ENCODE data around the gene IL1A. TPM values are rescaled to one million over a fixed set of nuclear protein-coding genes. Genes with fewer than 3 reads are reported as not detected.

The IL1A gene
- total RNA-seq, 1 experiment from 2014 or later, result 0.42 TPM

- Mint-ChIP-seq H3K4me1 (peaks cover 8% of the 10 kb centered on the region; the same call in 1 of the 2 replicates), H3K27me3 (ENCODE audit: low read depth) (0 out of 2 replicates have a peak, but pooled peaks cover under 1% of the 10 kb centered on the region), H3K9me3 (no peaks in the 10 kb centered on the region), H3K27ac (no peak overlapping the region), H3K4me3 (no peak overlapping the region), H3K36me3 (no peaks in the 10 kb centered on the region)
- no peak for TF ChIP-seq OVOL2 (CRISPR knock-in tag; IDR thresholded peaks at IDR 0.05; ENCODE audit: borderline replicate concordance)
- no peak for TF ChIP-seq RELA (CRISPR knock-in tag; IDR thresholded peaks at IDR 0.05; ENCODE audit: borderline replicate concordance)
- TF ChIP-seq MYBL2 (CRISPR knock-in tag; IDR thresholded peaks at IDR 0.05), result no peak
- DNase-seq (ENCODE audit: low spot score), result no peak
- ATAC-seq, result no peak
- CTCF ChIA-PET, result interaction anchor here (0.9 to 8.7 kb wide), 7 partner anchors 33 to 236 kb away, joined by 3 to 143 read pairs (median 9); partner anchors contain the start of gene CHCHD5
- POLR2A ChIA-PET, result interaction anchor here (1.6 kb wide), 1 partner anchor 161 kb away, joined by 4 read pairs; no protein-coding TSS in a partner anchor
These were observed 60.3 kb downstream of the IL1A start for GRCh38 chr2:112723995-112724394.

Other genes with a start within 250 kb of the IL1A start
- 42.8 to 51.2 TPM (median 50.2 TPM) in 3 replicates for gene POLR1B, start 242.0 kb downstream of the IL1A start, total RNA-seq (2021)
- gene CHCHD5, start 199.9 kb downstream of the IL1A start, total RNA-seq (2021), result 33.2 to 36.5 TPM (median 33.7 TPM) in 3 replicates
- gene SLC20A1, start 138.6 kb downstream of the IL1A start, total RNA-seq (2021), result 59.9 to 64.4 TPM (median 60.1 TPM) in 3 replicates
- not detected in 3 replicates for gene NT5DC4, start 63.5 kb downstream of the IL1A start, total RNA-seq (2021)
- 17.7 to 25.6 TPM (median 17.9 TPM) in 3 replicates for gene CKAP2L, start 19.9 kb downstream of the IL1A start, total RNA-seq (2021)
- gene IL1B, start 52.3 kb upstream of the IL1A start, total RNA-seq (2021), result not detected in 3 replicates
- gene IL37, start 126.7 kb upstream of the IL1A start, total RNA-seq (2021), result 0.30 to 0.48 TPM in 2 of 3 replicates, not detected in the other
- gene IL36G, start 193.5 kb upstream of the IL1A start, total RNA-seq (2021), result 0.32 TPM in 1 of 3 replicates, not detected in the others
- not detected in 3 replicates for gene IL36A, start 221.0 kb upstream of the IL1A start, total RNA-seq (2021)

All from WTC11 (cell line).